ENCODE data around the gene GSK3B.

DNA sequence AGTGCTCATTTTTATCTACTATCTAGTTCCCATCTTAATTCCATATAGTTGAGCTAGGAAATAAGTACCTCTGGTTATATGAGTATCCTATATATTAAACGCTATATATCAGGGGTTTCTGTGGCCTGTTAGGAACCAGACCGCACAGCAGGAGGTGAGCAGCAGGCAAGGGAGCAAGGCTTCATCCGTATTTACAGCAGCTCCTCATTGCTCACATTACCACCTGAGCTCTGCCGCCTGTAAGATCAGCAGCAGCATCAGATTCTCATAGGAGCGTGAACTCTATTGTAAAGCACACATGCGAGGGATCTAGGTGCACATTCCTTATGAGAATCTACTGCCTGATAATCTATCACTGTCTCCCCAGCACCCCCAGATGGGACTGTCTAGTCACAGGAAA is 23.0 kb downstream of the GSK3B start:
- TF ChIP-seq, protein P1, sequence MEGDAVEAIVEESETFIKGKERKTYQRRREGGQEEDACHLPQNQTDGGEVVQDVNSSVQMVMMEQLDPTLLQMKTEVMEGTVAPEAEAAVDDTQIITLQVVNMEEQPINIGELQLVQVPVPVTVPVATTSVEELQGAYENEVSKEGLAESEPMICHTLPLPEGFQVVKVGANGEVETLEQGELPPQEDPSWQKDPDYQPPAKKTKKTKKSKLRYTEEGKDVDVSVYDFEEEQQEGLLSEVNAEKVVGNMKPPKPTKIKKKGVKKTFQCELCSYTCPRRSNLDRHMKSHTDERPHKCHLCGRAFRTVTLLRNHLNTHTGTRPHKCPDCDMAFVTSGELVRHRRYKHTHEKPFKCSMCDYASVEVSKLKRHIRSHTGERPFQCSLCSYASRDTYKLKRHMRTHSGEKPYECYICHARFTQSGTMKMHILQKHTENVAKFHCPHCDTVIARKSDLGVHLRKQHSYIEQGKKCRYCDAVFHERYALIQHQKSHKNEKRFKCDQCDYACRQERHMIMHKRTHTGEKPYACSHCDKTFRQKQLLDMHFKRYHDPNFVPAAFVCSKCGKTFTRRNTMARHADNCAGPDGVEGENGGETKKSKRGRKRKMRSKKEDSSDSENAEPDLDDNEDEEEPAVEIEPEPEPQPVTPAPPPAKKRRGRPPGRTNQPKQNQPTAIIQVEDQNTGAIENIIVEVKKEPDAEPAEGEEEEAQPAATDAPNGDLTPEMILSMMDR (IDR thresholded peaks at IDR 0.05) = no peak
- no peak for TF ChIP-seq POLR2A (IDR thresholded peaks at IDR 0.05)
